Fibroblast of skin of right biceps (primary cell): ENCODE measurements around the gene MTPN.

Experiments
- DNase-seq: peaks from one replicate; pipeline ENCODE4 v3.0.0-alpha.2; 2013

MTPN gene

GRCh38 chr7:135981958-135982646 lies 4.9 kb upstream of the MTPN start:
- no peak for DNase-seq

- DNase-seq: peak; percentile 89
These were observed 3.6 kb upstream of the MTPN start for GRCh38 chr7:135980665-135981180.

GRCh38 chr7:135980012-135980551 lies 2.9 kb upstream of the MTPN start:
- peak; percentile 71 for DNase-seq

DNA sequence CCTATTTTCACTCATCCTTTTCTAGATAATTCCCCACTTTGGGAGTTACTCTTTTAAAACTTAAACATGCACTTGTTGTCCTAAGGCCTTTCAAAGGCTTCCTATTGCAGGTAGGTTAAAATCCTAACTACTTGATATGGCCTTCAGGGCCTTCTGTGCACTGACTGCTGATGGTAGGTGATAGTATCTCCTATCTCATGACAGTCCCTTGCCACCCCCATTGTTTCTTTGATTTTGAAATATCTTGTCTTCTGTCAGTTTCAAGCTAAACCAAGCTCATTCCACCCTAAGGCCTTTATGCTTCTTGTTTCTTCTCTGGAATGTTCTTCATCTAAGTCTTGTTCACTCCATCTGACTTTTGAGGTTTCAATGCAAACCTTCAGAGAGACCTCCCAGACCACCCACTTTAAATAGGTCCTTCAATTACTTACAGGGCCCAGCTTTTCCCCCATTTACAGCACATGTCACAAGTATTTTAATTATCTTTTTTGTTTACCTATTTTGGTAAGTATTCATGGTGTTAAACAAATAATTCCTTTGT lies 2.4 kb upstream of the MTPN start:
- DNase-seq: no peak

- DNase-seq: no peak
These were observed 1.5 kb upstream of the MTPN start for GRCh38 chr7:135978624-135979023.

DNA sequence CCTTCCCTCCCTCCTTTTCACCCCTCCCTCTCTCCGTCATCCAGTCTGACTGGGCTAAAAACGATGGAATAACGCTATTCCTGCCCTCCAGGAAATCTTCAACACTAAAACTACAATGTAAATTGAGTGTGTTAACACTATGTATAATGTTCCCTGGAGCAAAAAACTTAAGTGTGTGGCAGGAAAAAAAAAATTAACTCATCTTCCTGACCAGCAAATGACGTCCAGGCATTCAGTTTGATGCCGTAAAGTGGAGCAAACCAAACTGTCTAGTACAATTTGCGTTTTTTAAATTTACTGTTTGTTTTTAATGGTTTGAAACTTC lies 545 bp upstream of the MTPN start:
- DNase-seq: no peak

GRCh38 chr7:135976312-135977006 lies 700 bp downstream of the MTPN start:
- DNase-seq: no peak

GRCh38 chr7:135975166-135975565 lies 2.0 kb downstream of the MTPN start:
- DNase-seq: no peak

DNA sequence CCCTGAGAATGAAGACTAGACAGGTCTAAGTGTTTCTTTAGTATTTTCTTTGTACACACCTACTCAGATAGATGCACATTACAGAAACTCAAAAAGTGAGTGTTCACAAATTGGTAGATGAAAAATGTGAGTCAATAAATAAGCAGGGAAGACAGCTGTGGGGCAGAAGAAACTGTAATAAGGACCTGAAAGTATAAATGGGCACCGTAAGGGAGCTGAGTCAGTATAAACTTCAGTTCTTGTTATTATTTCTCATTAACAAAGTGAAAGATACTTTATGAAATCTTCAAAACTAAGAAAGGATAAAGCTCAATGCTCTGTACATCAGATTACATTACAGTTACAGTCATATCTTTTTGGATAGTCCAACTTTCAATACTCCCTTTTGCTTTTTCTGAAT lies 2.5 kb downstream of the MTPN start:
- no peak for DNase-seq

DNA sequence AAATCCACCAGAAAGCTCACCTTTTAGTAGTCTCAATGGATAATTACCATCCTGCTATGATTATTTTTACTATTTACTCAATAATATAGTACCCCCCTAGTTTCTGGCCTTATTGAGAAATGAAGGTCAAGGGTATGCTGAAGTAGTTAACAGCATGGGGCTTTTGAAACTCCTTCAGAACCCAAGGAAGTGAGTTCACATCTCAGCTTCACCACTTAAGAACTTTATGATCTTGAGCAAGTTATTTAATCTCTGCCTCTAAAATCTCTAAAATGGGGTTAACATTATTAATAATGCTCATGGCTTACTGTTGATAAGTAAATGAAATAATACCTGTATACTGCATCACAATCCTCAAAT lies 5.8 kb downstream of the MTPN start:
- no peak for DNase-seq

DNA sequence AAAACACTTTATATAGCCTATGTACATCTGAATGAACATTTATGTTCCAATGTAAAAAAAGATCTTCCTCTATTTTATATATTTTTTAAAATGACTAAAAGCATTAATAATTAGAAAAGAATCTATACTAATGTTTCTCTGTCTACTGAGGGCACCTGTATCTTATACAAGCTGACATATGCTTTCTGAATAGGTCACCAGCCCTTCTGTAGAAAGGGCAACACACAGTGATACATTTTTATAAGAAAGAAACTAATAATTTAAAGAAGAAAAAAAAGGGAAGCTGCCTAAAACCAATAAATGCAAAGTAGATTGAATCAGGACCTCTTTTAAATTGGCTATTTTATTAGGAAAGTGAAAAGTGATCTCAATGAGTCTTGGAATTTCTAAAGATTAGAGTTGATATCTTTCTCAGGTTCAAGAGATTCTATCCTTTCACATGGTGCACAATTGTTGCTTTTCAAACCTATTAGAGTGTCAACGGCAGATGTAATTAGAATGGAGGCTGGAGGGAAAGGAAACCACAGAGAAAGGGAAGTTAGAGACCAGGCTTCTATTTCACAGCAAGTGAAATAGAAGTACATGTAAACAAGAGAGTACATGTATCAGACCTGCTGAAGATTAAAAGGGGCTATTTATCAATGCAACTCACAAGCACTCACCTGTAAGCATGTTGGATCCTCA lies 6.3 kb downstream of the MTPN start:
- DNase-seq: no peak

DNA sequence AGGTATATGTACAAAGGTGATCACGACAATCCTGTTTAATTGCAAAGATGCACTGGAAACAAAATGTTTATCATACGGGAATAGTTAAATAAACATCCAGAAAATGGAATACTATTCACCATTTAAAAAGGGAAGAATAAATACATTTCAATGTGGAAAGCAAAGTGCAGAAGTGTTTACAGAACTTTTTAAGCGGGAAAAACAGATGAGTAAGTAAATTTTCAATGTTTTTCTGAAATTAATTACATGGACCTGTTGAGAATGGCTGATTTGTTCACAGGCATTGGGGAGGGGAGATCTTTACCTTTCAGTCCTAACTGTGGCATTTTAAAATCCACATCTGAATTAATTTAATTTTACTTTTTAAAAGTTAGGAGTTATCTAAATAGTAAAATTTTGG lies 7.1 kb downstream of the MTPN start:
- no peak for DNase-seq

- DNase-seq: no peak
These were observed 10.7 kb downstream of the MTPN start for GRCh38 chr7:135966341-135967043.

GRCh38 chr7:135965602-135966001 lies 11.6 kb downstream of the MTPN start:
- no peak for DNase-seq

DNA sequence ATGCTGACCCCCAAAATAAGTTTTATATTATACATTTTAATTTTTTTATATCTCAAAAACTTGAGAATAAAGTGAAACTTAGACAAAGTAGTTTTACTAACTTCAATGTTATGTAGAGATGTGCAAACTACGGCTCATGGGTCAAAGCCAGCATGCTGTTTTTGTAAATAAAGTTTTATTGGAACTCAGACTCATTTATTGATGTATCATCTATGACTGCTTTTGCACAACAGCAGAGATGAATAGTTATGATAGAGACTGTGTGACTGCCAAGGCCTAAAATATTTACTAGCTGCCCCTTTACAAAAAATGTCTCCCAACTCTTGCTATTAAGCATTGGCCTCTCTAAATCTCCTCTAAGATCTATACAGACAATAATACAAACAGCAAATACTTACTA lies 12.4 kb downstream of the MTPN start:
- DNase-seq: no peak

DNA sequence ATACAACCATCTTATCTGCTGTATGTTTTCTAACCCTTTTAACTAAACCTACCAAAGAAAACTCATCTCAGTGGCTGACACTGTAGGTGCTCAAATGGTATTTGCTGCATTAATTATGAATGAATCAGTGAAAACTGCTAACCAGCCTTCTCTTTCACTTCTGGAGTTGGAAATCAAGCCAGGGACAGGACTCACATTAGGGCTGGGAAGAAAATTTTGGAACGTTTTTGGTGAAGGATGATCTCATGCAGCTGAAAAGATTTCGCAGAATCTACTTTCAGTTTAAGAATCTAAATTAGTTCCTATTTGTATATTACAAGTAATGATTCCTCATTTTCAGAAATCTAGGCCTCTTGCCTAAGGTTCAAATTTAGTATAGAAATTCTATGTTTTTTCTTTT lies 12.9 kb downstream of the MTPN start:
- peak; percentile 15 for DNase-seq

GRCh38 chr7:135962802-135963201 lies 14.4 kb downstream of the MTPN start:
- no peak for DNase-seq

GRCh38 chr7:135960709-135961451 lies 16.3 kb downstream of the MTPN start:
- no peak for DNase-seq

DNA sequence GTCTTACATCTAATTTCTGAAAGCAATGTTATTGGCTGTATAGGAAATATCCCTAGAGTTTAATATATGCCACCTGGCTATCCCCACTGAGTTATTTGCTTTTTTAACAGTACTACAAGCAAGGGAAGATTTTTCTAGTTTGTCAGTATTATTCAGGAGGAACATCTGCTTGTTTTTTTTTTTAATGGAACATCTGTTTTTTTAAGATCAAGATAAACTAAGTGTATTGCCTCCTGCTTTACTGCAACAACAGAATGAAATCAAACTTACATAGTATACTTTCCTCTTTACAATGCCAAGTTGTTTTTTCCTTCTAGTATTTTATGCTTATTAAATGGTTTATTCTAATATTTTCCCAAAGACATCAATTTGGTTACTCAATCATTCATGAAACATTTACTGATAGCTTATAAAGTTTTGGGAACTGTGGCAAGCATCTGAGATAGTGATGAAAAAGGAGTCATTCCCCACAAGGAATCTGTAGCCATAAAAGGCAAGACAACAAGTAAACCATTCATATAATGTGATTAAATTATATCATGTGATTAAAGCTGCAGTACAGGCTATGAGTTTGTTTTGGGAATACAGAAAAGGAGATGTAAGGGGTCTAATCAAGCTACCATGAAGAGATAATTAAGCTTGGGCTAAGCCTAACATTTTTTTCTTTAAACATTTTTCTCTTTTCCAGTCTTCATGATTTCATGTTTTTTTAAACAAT lies 17.4 kb downstream of the MTPN start:
- DNase-seq: no peak

GRCh38 chr7:135958173-135958572 lies 19.0 kb downstream of the MTPN start:
- no peak for DNase-seq

DNA sequence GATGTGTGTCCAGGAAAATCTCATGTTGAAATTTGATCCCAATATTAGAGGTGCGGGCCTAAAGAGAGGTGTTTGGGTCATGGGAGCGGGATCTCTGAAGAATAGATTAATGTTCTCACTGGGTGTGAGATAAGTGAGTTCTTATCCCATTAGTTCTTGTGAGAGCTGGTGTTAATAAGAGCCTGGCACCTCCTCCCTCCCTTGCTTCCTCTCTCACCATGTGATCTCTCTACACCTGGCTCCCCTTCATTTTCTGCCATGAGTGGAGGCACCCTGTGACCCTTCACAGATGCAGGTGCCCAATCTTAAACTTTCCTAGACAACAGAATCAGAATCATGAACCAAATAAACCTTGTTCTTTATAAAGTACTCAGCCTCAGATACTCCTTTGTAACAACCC lies 19.5 kb downstream of the MTPN start:
- DNase-seq: no peak

DNA sequence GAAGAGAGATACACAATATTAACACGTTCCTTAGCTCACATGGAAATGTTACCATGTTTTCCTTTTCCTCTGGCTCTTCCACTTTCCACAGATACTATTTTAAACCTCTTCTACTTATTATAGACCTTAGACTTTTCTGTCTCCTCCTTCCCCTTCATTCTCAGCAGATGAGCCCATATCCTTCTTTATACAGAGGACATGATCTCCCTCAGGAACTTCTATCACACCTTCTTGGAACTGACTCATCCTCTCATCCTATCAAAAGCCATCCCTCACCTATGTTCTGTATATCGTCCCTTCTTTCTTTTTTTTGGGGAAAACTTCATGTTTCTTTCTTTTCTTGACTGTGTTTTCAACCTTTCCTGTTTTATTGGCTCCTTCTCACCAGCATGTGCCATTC lies 20.8 kb downstream of the MTPN start:
- DNase-seq: no peak
